ENCODE data around the gene CLSTN2. TPM values are rescaled to one million over a fixed set of nuclear protein-coding genes. Genes with fewer than 3 reads are reported as not detected.

CLSTN2 gene
- polyA plus RNA-seq, 3 donors = not detected

DNA sequence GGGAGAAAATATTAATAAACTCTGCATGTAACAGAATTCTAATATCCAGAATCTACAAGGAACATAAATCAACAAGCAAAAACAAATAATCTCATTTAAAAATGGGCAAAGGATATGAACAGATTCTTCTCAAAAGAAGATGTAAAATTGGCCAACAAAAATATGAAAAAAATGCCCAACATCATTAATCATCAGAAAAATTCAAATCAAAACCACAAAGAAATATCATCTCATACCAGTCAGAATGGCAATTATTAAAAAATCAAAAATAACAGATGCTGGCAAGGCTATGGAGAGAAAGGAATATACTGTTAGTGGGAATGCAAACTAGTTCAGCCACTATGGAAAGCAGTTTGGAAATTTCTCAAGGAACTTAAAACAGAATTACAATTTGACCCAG lies 592.2 kb downstream of the CLSTN2 start:
- H4K20me1 ChIP-seq (ENCODE audit: insufficient read depth, low read length) = no peaks in the 10 kb centered on the region
- no peak overlapping the region for H2AFZ ChIP-seq (ENCODE audit: insufficient read depth, low read depth, low read length, poor library complexity, severe bottlenecking)
- H3K27me3 ChIP-seq (ENCODE audit: control insufficient read depth in 2 of 2, insufficient read depth in 2 of 2, low read length in 2 of 2) = no peaks in the 10 kb centered on the region
- no peaks in the 10 kb centered on the region for H3K36me3 ChIP-seq (replicated peaks in 1 of 2; ENCODE audit: control insufficient read depth in 1 of 2, insufficient read depth in 2 of 2, low read length in 2 of 2)
- DNase-seq = no peak
- Mint-ChIP-seq H3K9me3 (peaks cover 3 to 13% (median 8%) of the 10 kb centered on the region in 7 donors), H3K4me3 (no peak overlapping the region), H3K27me3 (ENCODE audit: low read depth in 3 of 3) (peaks cover 0 to 3% (median 2%) of the 10 kb centered on the region in 3 donors), H3K36me3 (no peaks in the 10 kb centered on the region), H3K27ac (no peak overlapping the region), H3K4me1 (no peaks in the 10 kb centered on the region)
- H3K4me3 ChIP-seq (replicated peaks in 1 of 3; ENCODE audit: low read depth in 2 of 3, low read length in 3 of 3) = no peak overlapping the region
- peaks cover 5 to 6% of the 10 kb centered on the region in 2 donors for H3K9me3 ChIP-seq (replicated peaks in 1 of 2; ENCODE audit: control insufficient read depth in 1 of 2, insufficient read depth in 1 of 2, low read length in 2 of 2)
- H3K79me2 ChIP-seq (ENCODE audit: insufficient read depth, low read length) = no peaks in the 10 kb centered on the region
- no peaks in the 10 kb centered on the region for H3K4me1 ChIP-seq (ENCODE audit: control insufficient read depth in 1 of 2, insufficient read depth in 2 of 2, low read length in 2 of 2)
- no peak overlapping the region for H3K9ac ChIP-seq (ENCODE audit: insufficient read depth, low read length, poor library complexity, severe bottlenecking)
- H3K27ac ChIP-seq (ENCODE audit: low read depth in 1 of 2, low read length in 2 of 2) = no peak overlapping the region
- TF ChIP-seq, protein P1, sequence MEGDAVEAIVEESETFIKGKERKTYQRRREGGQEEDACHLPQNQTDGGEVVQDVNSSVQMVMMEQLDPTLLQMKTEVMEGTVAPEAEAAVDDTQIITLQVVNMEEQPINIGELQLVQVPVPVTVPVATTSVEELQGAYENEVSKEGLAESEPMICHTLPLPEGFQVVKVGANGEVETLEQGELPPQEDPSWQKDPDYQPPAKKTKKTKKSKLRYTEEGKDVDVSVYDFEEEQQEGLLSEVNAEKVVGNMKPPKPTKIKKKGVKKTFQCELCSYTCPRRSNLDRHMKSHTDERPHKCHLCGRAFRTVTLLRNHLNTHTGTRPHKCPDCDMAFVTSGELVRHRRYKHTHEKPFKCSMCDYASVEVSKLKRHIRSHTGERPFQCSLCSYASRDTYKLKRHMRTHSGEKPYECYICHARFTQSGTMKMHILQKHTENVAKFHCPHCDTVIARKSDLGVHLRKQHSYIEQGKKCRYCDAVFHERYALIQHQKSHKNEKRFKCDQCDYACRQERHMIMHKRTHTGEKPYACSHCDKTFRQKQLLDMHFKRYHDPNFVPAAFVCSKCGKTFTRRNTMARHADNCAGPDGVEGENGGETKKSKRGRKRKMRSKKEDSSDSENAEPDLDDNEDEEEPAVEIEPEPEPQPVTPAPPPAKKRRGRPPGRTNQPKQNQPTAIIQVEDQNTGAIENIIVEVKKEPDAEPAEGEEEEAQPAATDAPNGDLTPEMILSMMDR (IDR thresholded peaks at IDR 0.05) = no peak
- no peak overlapping the region for H3K4me2 ChIP-seq (replicated peaks; ENCODE audit: extremely low read depth, low read length, poor library complexity, severe bottlenecking)
- intact Hi-C loops (cut with micrococcal nuclease) = no loop called here

DNA sequence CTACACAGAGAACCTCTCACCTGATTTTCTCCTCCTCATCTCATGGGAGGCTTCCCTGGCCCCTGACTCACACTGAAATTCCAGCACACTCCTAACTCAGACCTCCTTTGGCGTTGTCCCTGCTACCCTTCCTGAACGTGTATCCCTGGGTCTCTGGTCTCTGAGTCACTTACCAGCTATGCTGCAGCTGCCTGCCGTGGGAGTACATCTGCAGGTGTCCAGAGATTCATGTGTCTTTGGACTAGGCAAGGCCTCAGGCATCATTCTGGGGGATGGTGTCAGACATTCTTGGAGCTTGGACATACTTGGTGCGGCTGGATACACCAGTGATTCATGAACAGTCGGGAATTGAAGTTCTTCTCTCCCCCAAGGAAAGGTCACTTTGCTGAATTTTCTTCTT lies 594.1 kb downstream of the CLSTN2 start:
- WGBS (ENCODE audit: insufficient coverage) = 66% methylated on average over 3 of the region's 5 CpGs
- H3K36me3 ChIP-seq (replicated peaks in 1 of 2; ENCODE audit: control insufficient read depth in 1 of 2, insufficient read depth in 2 of 2, low read length in 2 of 2) = no peaks in the 10 kb centered on the region
- no peaks in the 10 kb centered on the region for H3K36me3 Mint-ChIP-seq
- H3K27me3 ChIP-seq (ENCODE audit: control insufficient read depth in 2 of 2, insufficient read depth in 2 of 2, low read length in 2 of 2) = no peaks in the 10 kb centered on the region
- no peak overlapping the region for H2AFZ ChIP-seq (ENCODE audit: insufficient read depth, low read depth, low read length, poor library complexity, severe bottlenecking)
- no peak for DNase-seq
- no peak overlapping the region for H3K27ac Mint-ChIP-seq
- peaks cover 0 to 19% (median 9%) of the 10 kb centered on the region in 7 donors for H3K9me3 Mint-ChIP-seq
- no peaks in the 10 kb centered on the region for H3K27me3 Mint-ChIP-seq (ENCODE audit: low read depth in 3 of 3)
- H3K9ac ChIP-seq (ENCODE audit: insufficient read depth, low read length, poor library complexity, severe bottlenecking) = no peak overlapping the region
- no peak overlapping the region for H3K4me3 Mint-ChIP-seq
- no peaks in the 10 kb centered on the region for H3K79me2 ChIP-seq (ENCODE audit: insufficient read depth, low read length)
- H4K20me1 ChIP-seq (ENCODE audit: insufficient read depth, low read length) = no peaks in the 10 kb centered on the region
- peaks cover 6 to 10% of the 10 kb centered on the region in 2 donors for H3K9me3 ChIP-seq (replicated peaks in 1 of 2; ENCODE audit: control insufficient read depth in 1 of 2, insufficient read depth in 1 of 2, low read length in 2 of 2)
- no peaks in the 10 kb centered on the region for H3K4me1 ChIP-seq (ENCODE audit: control insufficient read depth in 1 of 2, insufficient read depth in 2 of 2, low read length in 2 of 2)
- TF ChIP-seq, protein P1 (IDR thresholded peaks at IDR 0.05) = no peak
- H3K4me3 ChIP-seq (replicated peaks in 1 of 3; ENCODE audit: low read depth in 2 of 3, low read length in 3 of 3) = no peak overlapping the region
- H3K27ac ChIP-seq (ENCODE audit: low read depth in 1 of 2, low read length in 2 of 2) = no peak overlapping the region
- H3K4me1 Mint-ChIP-seq = no peaks in the 10 kb centered on the region
- intact Hi-C loops (cut with micrococcal nuclease) = no loop called here
- no peak overlapping the region for H3K4me2 ChIP-seq (replicated peaks; ENCODE audit: extremely low read depth, low read length, poor library complexity, severe bottlenecking)
